Measurements from ENCODE around the gene PRKG1.
"Not testable (repeated sequence)": the region's sequence is repeated elsewhere in the genome, so short reads cannot be mapped to it uniquely, and the experiment has no call there.

The PRKG1 gene

GRCh38 chr10:51445588-51445987, 371.3 kb downstream of the PRKG1 start:
- no peaks in the 10 kb centered on the region for H3K79me1 ChIP-seq (ENCODE audit: low read depth, low read length)
- no peak overlapping the region for H3K18ac ChIP-seq (ENCODE audit: low read length)
- no peak overlapping the region for H3K27ac ChIP-seq (replicated peaks; ENCODE audit: low read length)
- H4K91ac ChIP-seq (ENCODE audit: low read depth, low read length, poor library complexity), result no peak overlapping the region
- no peak overlapping the region for H3K4me3 ChIP-seq (ENCODE audit: low read length in 2 of 2)
- no peak overlapping the region for H2AK5ac ChIP-seq (ENCODE audit: low read depth, low read length)
- H4K8ac ChIP-seq (ENCODE audit: low read depth, low read length), result no peak overlapping the region
- no peak overlapping the region for H3K4ac ChIP-seq (ENCODE audit: low read length)
- H2BK12ac ChIP-seq (ENCODE audit: low read length), result no peak overlapping the region
- H2BK15ac ChIP-seq (ENCODE audit: low read length), result no peak overlapping the region
- 100% methylated on average over 1 of the region's 3 CpGs; no CpG with 5 or more reads in 1 of the 2 donors for WGBS, 2 donors (ENCODE audit: extremely low coverage in 2 of 2, insufficient read length in 2 of 2, insufficient replicate concordance in 1 of 2)
- no peak overlapping the region for H2BK120ac ChIP-seq (ENCODE audit: low read depth, low read length)
- no peak overlapping the region for H3K4me2 ChIP-seq (ENCODE audit: insufficient read depth, low read length, poor library complexity, severe bottlenecking)
- no peaks in the 10 kb centered on the region for H3K4me1 ChIP-seq (ENCODE audit: control insufficient read depth in 2 of 2, insufficient read depth in 1 of 2, low read depth in 1 of 2, low read length in 2 of 2)
- no peak overlapping the region for H3K23ac ChIP-seq (ENCODE audit: low read depth, low read length, poor library complexity)
- no peaks in the 10 kb centered on the region for H3K36me3 ChIP-seq (replicated peaks in 1 of 2; ENCODE audit: control insufficient read depth in 2 of 2, insufficient read depth in 2 of 2, low read length in 2 of 2)
- H2AFZ ChIP-seq (ENCODE audit: low read length), result no peak overlapping the region
- no peaks in the 10 kb centered on the region for H3K27me3 ChIP-seq (ENCODE audit: control insufficient read depth in 3 of 3, insufficient read depth in 3 of 3, low read depth in 1 of 3, low read length in 3 of 3)
- H3K14ac ChIP-seq (ENCODE audit: low read length), result no peak overlapping the region
- no peak for DNase-seq (ENCODE audit: low spot score)
- H2BK5ac ChIP-seq (ENCODE audit: low read length), result no peak overlapping the region
- no peak overlapping the region for H3K9ac ChIP-seq (ENCODE audit: low read depth, low read length, poor library complexity)
- H3K9me3 ChIP-seq (replicated peaks in 1 of 2; ENCODE audit: control insufficient read depth in 2 of 2, insufficient read depth in 1 of 2, low read depth in 1 of 2, low read length in 2 of 2), result no peaks in the 10 kb centered on the region

- no CpG with 5 or more reads among the region's 1 CpG for WGBS, 2 donors (ENCODE audit: extremely low coverage in 2 of 2, insufficient read length in 2 of 2, insufficient replicate concordance in 1 of 2)
- Histone ChIP-seq H3K9ac (ENCODE audit: low read depth, low read length, poor library complexity) (no peak overlapping the region), H3K4me2 (ENCODE audit: insufficient read depth, low read length, poor library complexity, severe bottlenecking) (no peak overlapping the region)
Observed at GRCh38 chr10:51447119-51447518, 372.8 kb downstream of the PRKG1 start.

GRCh38 chr10:51455762-51456161, 381.5 kb downstream of the PRKG1 start:
- H3K79me1 ChIP-seq (ENCODE audit: low read depth, low read length); H4K91ac ChIP-seq (ENCODE audit: low read depth, low read length, poor library complexity); DNase-seq (ENCODE audit: low spot score); H2BK15ac ChIP-seq (ENCODE audit: low read length); H3K36me3 ChIP-seq (replicated peaks in 1 of 2; ENCODE audit: control insufficient read depth in 2 of 2, insufficient read depth in 2 of 2, low read length in 2 of 2); H3K23ac ChIP-seq (ENCODE audit: low read depth, low read length, poor library complexity); H3K4me3 ChIP-seq (ENCODE audit: low read length in 2 of 2); H2BK5ac ChIP-seq (ENCODE audit: low read length); H3K9me3 ChIP-seq (replicated peaks in 1 of 2; ENCODE audit: control insufficient read depth in 2 of 2, insufficient read depth in 1 of 2, low read depth in 1 of 2, low read length in 2 of 2); H3K14ac ChIP-seq (ENCODE audit: low read length); H2AK5ac ChIP-seq (ENCODE audit: low read depth, low read length); H3K4ac ChIP-seq (ENCODE audit: low read length); H3K9ac ChIP-seq (ENCODE audit: low read depth, low read length, poor library complexity); H3K27me3 ChIP-seq (ENCODE audit: control insufficient read depth in 3 of 3, insufficient read depth in 3 of 3, low read depth in 1 of 3, low read length in 3 of 3); H3K4me1 ChIP-seq (ENCODE audit: control insufficient read depth in 2 of 2, insufficient read depth in 1 of 2, low read depth in 1 of 2, low read length in 2 of 2); H4K8ac ChIP-seq (ENCODE audit: low read depth, low read length); H3K27ac ChIP-seq (replicated peaks; ENCODE audit: low read length); H2BK12ac ChIP-seq (ENCODE audit: low read length); H2BK120ac ChIP-seq (ENCODE audit: low read depth, low read length); H3K18ac ChIP-seq (ENCODE audit: low read length); H3K4me2 ChIP-seq (ENCODE audit: insufficient read depth, low read length, poor library complexity, severe bottlenecking); H2AFZ ChIP-seq (ENCODE audit: low read length): not testable (repeated sequence)
- WGBS, 2 donors (ENCODE audit: extremely low coverage in 2 of 2, insufficient read length in 2 of 2, insufficient replicate concordance in 1 of 2), result no CpG with 5 or more reads among the region's 3 CpGs

More at GRCh38 chr10:51447119-51447518, 372.8 kb downstream of the PRKG1 start:
- Histone ChIP-seq H3K27me3 (ENCODE audit: control insufficient read depth in 3 of 3, insufficient read depth in 3 of 3, low read depth in 1 of 3, low read length in 3 of 3) (no peaks in the 10 kb centered on the region), H3K79me1 (ENCODE audit: low read depth, low read length) (no peaks in the 10 kb centered on the region), H3K4me3 (ENCODE audit: low read length in 2 of 2) (no peak overlapping the region), H2BK5ac (ENCODE audit: low read length) (no peak overlapping the region), H3K36me3 (replicated peaks in 1 of 2; ENCODE audit: control insufficient read depth in 2 of 2, insufficient read depth in 2 of 2, low read length in 2 of 2) (no peaks in the 10 kb centered on the region), H4K91ac (ENCODE audit: low read depth, low read length, poor library complexity) (no peak overlapping the region), H2BK15ac (ENCODE audit: low read length) (no peak overlapping the region), H3K4ac (ENCODE audit: low read length) (no peak overlapping the region), H3K23ac (ENCODE audit: low read depth, low read length, poor library complexity) (no peak overlapping the region), H4K8ac (ENCODE audit: low read depth, low read length) (no peak overlapping the region), H3K9me3 (replicated peaks in 1 of 2; ENCODE audit: control insufficient read depth in 2 of 2, insufficient read depth in 1 of 2, low read depth in 1 of 2, low read length in 2 of 2) (no peaks in the 10 kb centered on the region), H3K14ac (ENCODE audit: low read length) (no peak overlapping the region), H3K27ac (replicated peaks; ENCODE audit: low read length) (no peak overlapping the region), H2BK120ac (ENCODE audit: low read depth, low read length) (no peak overlapping the region), H2AFZ (ENCODE audit: low read length) (no peak overlapping the region), H2BK12ac (ENCODE audit: low read length) (no peak overlapping the region), H3K4me1 (ENCODE audit: control insufficient read depth in 2 of 2, insufficient read depth in 1 of 2, low read depth in 1 of 2, low read length in 2 of 2) (no peaks in the 10 kb centered on the region), H3K18ac (ENCODE audit: low read length) (no peak overlapping the region), H2AK5ac (ENCODE audit: low read depth, low read length) (no peak overlapping the region)
- DNase-seq (ENCODE audit: low spot score), result no peak

DNA sequence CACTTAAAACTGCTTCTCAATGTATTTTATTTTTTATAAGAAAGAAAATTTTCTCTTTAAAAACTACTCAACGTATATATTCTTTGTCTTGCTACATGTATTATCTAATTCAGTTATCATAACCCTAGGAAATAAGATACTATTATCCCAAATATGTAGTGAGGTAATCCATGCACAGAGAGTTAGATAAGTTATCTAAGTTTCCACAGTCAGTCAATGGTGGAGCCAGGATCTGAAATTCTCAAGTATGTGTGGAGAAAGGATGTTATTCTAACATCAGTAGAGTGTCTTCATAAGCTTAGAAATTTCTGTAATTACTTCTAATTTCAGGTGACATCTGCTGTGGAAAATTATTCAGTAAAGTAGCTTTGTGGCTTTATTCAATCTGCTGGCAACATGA, 385.2 kb downstream of the PRKG1 start:
- H3K27me3 ChIP-seq (ENCODE audit: control insufficient read depth in 3 of 3, insufficient read depth in 3 of 3, low read depth in 1 of 3, low read length in 3 of 3), result no peaks in the 10 kb centered on the region
- H3K4me1 ChIP-seq (ENCODE audit: control insufficient read depth in 2 of 2, insufficient read depth in 1 of 2, low read depth in 1 of 2, low read length in 2 of 2), result no peaks in the 10 kb centered on the region
- no peaks in the 10 kb centered on the region for H3K79me1 ChIP-seq (ENCODE audit: low read depth, low read length)
- H4K8ac ChIP-seq (ENCODE audit: low read depth, low read length), result no peak overlapping the region
- H2BK15ac ChIP-seq (ENCODE audit: low read length), result no peak overlapping the region
- H2BK5ac ChIP-seq (ENCODE audit: low read length), result no peak overlapping the region
- no peak overlapping the region for H3K4ac ChIP-seq (ENCODE audit: low read length)
- H2AK5ac ChIP-seq (ENCODE audit: low read depth, low read length), result no peak overlapping the region
- no peak overlapping the region for H3K23ac ChIP-seq (ENCODE audit: low read depth, low read length, poor library complexity)
- H4K91ac ChIP-seq (ENCODE audit: low read depth, low read length, poor library complexity), result no peak overlapping the region
- no peak overlapping the region for H3K4me2 ChIP-seq (ENCODE audit: insufficient read depth, low read length, poor library complexity, severe bottlenecking)
- no peak overlapping the region for H2BK12ac ChIP-seq (ENCODE audit: low read length)
- H3K27ac ChIP-seq (replicated peaks; ENCODE audit: low read length), result no peak overlapping the region
- H2AFZ ChIP-seq (ENCODE audit: low read length), result no peak overlapping the region
- no peak for DNase-seq (ENCODE audit: low spot score)
- no CpG with 5 or more reads among the region's 1 CpG for WGBS, 2 donors (ENCODE audit: extremely low coverage in 2 of 2, insufficient read length in 2 of 2, insufficient replicate concordance in 1 of 2)
- H3K14ac ChIP-seq (ENCODE audit: low read length), result no peak overlapping the region
- no peaks in the 10 kb centered on the region for H3K36me3 ChIP-seq (replicated peaks in 1 of 2; ENCODE audit: control insufficient read depth in 2 of 2, insufficient read depth in 2 of 2, low read length in 2 of 2)
- no peak overlapping the region for H3K18ac ChIP-seq (ENCODE audit: low read length)
- no peak overlapping the region for H3K9ac ChIP-seq (ENCODE audit: low read depth, low read length, poor library complexity)
- H2BK120ac ChIP-seq (ENCODE audit: low read depth, low read length), result no peak overlapping the region
- H3K9me3 ChIP-seq (replicated peaks in 1 of 2; ENCODE audit: control insufficient read depth in 2 of 2, insufficient read depth in 1 of 2, low read depth in 1 of 2, low read length in 2 of 2), result no peaks in the 10 kb centered on the region
- no peak overlapping the region for H3K4me3 ChIP-seq (ENCODE audit: low read length in 2 of 2)
